Neutrophil (primary cell): ENCODE results near the gene COLEC12.

Source experiments
- H3K27ac ChIP-seq: fragments of 200-600 bp; sonication (generic); 2 replicates; pipeline ENCODE4 v1.5.1; 2016; ENCODE audit warnings: mild to moderate bottlenecking, moderate library complexity
- H3K27me3 ChIP-seq: fragments of 200-600 bp; sonication (generic); 2 replicates; pipeline ENCODE4 v1.6.0; 2016; ENCODE audit warnings: mild to moderate bottlenecking
- H3K36me3 ChIP-seq: fragments of 200-600 bp; sonication (generic); 2 replicates; pipeline ENCODE4 v1.5.1; 2017
- H3K4me1 ChIP-seq, 2 experiments: fragments of 200-600 bp in 1 of 2; sonication (generic) in 1 of 2; 1 replicate in 1 of 2; 2 replicates in 1 of 2; pipeline versions ENCODE4 v1.5.1 to v1.6.1; 2013 to 2016; ENCODE audit warnings: low read depth in 1 of 2, low read length in 1 of 2, mild to moderate bottlenecking in 1 of 2, moderate library complexity in 1 of 2; ENCODE audit not compliant: control insufficient read depth in 1 of 2, insufficient read depth in 1 of 2
- H3K4me3 ChIP-seq, 2 experiments: fragments of 200-600 bp in 1 of 2; sonication (generic) in 1 of 2; 1 replicate in 1 of 2; 2 replicates in 1 of 2; pipeline ENCODE4 v1.5.1; 2013 to 2016; ENCODE audit warnings: low read depth in 1 of 2, low read length in 1 of 2, mild to moderate bottlenecking in 1 of 2, moderate library complexity in 1 of 2
- H3K9me3 ChIP-seq: fragments of 200-600 bp; sonication (generic); 2 replicates; pipeline ENCODE4 v1.5.1; 2016
- TF ChIP-seq, protein P1 (sequence below): fragments of 200-600 bp; sonication (generic); IDR thresholded peaks from 2 replicates; pipeline ENCODE4 v1.5.1; 2016; ENCODE audit warnings: antibody characterized with exemption

Gene COLEC12

GRCh38 chr18:532018-532417 is 31.5 kb upstream of the COLEC12 start:
- Histone ChIP-seq H3K36me3 (no peaks in the 10 kb centered on the region), H3K9me3 (no peaks in the 10 kb centered on the region), H3K27ac (no peak overlapping the region), H3K4me1 (no peaks in the 10 kb centered on the region), H3K4me3 (no peak overlapping the region), H3K27me3 (no peaks in the 10 kb centered on the region)
- TF ChIP-seq, protein P1, sequence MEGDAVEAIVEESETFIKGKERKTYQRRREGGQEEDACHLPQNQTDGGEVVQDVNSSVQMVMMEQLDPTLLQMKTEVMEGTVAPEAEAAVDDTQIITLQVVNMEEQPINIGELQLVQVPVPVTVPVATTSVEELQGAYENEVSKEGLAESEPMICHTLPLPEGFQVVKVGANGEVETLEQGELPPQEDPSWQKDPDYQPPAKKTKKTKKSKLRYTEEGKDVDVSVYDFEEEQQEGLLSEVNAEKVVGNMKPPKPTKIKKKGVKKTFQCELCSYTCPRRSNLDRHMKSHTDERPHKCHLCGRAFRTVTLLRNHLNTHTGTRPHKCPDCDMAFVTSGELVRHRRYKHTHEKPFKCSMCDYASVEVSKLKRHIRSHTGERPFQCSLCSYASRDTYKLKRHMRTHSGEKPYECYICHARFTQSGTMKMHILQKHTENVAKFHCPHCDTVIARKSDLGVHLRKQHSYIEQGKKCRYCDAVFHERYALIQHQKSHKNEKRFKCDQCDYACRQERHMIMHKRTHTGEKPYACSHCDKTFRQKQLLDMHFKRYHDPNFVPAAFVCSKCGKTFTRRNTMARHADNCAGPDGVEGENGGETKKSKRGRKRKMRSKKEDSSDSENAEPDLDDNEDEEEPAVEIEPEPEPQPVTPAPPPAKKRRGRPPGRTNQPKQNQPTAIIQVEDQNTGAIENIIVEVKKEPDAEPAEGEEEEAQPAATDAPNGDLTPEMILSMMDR = no peak

DNA sequence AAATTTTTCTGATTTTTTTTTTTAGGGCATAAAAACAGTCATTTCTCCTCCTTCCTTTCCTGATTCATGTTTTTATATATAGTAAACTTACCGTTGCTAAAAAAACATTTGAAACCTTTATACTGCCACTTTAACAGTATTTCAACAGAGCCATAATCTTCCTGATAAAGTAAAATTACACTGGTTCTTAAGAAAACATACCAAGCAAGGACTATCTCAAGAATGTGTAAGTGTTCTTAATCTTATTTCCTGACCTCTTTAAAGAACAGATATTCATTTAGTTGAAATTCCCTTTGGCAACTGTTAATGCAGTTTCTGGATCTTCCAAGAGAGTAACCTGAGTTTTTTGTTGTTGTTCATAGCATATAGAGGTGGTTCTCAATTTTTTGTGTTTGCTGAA is 26.6 kb upstream of the COLEC12 start:
- TF ChIP-seq, protein P1 = no peak
- no peaks in the 10 kb centered on the region for H3K36me3 ChIP-seq
- H3K9me3 ChIP-seq = no peaks in the 10 kb centered on the region
- no peak overlapping the region for H3K27ac ChIP-seq
- H3K4me1 ChIP-seq = no peaks in the 10 kb centered on the region
- no peak overlapping the region for H3K4me3 ChIP-seq
- no peaks in the 10 kb centered on the region for H3K27me3 ChIP-seq

DNA sequence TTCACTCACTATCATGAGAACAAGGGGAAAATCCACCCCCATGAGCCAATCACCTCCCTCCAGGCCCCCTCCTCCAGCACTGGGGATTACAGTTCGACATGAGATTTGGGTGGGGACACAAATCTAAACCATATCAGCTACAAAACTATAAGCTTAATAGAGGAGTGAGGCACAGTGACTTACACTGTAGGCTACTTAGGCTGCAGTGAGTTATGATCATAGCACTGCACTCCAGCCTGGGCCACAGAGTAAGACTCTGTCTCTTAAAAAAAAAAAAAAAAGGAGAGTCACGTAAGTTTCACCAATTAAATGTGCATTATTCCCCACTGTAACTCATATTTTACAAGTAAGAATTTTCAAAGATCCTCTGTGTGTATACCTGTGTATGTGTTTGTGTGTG is 26.2 kb upstream of the COLEC12 start:
- Histone ChIP-seq H3K36me3 (no peaks in the 10 kb centered on the region), H3K9me3 (no peaks in the 10 kb centered on the region)

GRCh38 chr18:525036-525797 is 24.7 kb upstream of the COLEC12 start:
- Histone ChIP-seq H3K36me3 (no peaks in the 10 kb centered on the region), H3K4me1 (no peaks in the 10 kb centered on the region), H3K4me3 (no peak overlapping the region), H3K27ac (no peak overlapping the region), H3K9me3 (no peaks in the 10 kb centered on the region), H3K27me3 (no peaks in the 10 kb centered on the region)
- TF ChIP-seq, protein P1 = no peak

More for the DNA sequence above, 26.2 kb upstream of the COLEC12 start:
- H3K27ac ChIP-seq = no peak overlapping the region
- no peak overlapping the region for H3K4me3 ChIP-seq
- TF ChIP-seq, protein P1 = no peak
- no peaks in the 10 kb centered on the region for H3K4me1 ChIP-seq
- no peaks in the 10 kb centered on the region for H3K27me3 ChIP-seq

DNA sequence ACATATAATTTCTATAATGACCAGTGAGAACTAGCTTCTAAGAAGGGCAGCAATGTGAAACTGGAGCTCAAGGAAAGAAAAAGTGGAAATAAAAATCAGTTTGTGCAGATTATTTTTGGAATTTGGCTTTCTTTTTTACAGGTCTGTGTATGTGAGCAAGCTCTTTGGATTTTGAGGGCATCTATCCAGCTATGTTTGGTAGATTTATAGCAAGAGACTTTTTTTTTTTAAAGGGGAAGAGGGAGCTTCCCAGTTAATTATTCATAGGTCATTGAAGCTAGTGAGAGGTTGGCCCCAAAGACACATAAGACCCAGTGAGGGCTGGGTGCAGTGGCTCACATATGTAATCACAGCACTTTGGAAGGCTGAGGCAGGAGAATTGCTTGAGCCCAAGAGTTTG is 24.0 kb upstream of the COLEC12 start:
- TF ChIP-seq, protein P1 = no peak
- no peak overlapping the region for H3K4me3 ChIP-seq
- no peaks in the 10 kb centered on the region for H3K27me3 ChIP-seq
- H3K9me3 ChIP-seq = no peaks in the 10 kb centered on the region
- no peaks in the 10 kb centered on the region for H3K36me3 ChIP-seq
- H3K4me1 ChIP-seq = no peaks in the 10 kb centered on the region
- no peak overlapping the region for H3K27ac ChIP-seq
